ENCODE results near the gene OXSR1.
"Not testable (repeated sequence)": the region's sequence is repeated elsewhere in the genome, so short reads cannot be mapped to it uniquely, and the experiment has no call there.

Gene OXSR1

DNA sequence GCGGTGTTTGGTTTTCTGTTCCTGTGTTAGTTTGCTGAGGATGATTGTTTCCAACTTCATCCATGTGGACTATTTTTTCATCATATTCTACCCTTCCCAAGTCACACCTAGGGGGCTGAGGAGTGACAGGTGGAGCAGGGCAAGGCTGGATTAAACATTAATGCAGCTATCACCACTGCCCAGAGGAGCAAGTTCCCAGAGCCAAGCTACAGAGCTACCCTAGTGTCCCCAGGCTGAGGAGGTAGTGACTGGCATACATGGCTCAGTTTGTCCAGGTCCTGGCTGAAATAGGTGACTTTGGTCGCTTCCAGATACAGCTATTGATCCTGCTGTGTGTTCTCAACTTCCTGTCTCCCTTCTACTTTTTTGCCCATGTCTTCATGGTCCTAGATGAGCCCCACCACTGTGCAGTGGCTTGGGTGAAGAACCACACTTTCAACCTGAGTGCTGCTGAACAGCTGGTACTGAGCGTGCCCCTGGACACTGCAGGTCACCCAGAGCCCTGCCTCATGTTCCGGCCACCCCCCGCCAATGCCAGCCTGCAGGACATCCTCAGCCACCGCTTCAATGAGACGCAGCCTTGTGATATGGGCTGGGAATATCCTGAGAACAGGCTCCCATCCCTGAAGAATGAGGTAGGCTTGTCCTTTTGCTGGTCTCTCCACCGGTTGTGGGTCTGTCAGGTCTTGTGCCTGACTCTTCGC lies 100.4 kb downstream of the OXSR1 start, which contains the start of gene SLC22A13:
TSS of gene SLC22A13 (plus strand) at position 209 of the 704 bp plus-strand sequence. CDS start at position 258, 49 bp downstream.
- DNase-seq (ENCODE audit: extremely low read depth in 1 of 2, low read depth in 1 of 2): no peak

DNA sequence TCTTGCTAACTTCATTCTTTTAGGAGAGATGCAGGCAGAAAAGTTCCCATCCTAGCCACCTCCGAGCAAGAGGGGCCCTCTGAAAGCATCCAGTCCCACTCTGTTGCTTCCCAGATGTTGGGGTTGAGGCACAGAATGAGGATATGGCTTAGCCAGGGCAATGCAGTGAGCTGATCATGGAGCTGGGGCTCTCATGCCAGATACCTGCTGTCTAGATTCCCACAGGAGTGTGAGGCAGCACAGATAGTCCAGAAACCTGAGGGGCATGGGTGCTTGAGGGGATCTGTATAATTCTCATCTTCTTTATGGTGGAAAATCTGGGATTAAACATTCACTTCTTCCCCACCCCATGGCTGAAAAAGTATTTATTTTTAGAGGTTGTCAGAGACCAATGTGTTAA lies 101.5 kb downstream of the OXSR1 start:
- no peak for DNase-seq (ENCODE audit: extremely low read depth in 1 of 2, low read depth in 1 of 2)

DNA sequence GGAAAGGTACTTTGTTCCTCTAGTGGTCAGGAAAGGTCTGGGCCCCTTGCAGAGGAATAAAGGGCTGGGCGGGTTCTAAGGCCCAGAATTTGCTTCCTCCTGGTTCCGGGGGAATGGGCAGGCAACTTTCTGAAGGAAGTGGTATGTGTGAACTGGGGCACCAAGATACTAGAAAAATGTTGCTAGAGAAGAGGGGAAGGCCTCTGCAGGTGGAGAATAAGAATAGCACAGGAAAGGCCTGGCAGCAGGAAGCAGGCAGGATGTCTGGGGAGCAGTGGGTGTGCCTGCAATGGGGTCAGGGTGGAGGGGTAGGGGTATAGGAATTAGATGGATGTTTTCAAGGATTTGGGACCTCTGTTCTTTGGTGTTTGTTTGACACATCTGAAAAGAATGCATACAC lies 102.3 kb downstream of the OXSR1 start:
- DNase-seq (ENCODE audit: extremely low read depth in 1 of 2, low read depth in 1 of 2): no peak

DNA sequence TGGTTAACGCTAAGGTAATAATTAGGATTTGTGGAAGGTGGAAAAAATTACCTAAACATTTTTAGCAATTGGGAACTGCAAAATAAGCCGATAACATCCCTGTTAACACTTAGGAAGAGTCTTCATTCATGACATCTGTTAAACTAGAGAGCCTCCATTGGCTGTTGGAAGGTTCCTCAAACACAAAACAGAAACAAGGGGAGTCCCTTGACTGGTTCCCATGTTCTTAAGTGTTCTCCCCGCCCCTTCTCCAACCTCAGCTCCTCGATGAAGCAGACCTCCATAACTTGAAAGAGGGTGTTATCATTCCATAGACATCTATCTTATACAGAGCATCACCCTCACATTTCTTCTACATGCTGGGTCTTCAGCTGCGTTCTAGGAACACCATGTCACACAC lies 102.8 kb downstream of the OXSR1 start:
- DNase-seq (ENCODE audit: extremely low read depth in 1 of 2, low read depth in 1 of 2): no peak

DNA sequence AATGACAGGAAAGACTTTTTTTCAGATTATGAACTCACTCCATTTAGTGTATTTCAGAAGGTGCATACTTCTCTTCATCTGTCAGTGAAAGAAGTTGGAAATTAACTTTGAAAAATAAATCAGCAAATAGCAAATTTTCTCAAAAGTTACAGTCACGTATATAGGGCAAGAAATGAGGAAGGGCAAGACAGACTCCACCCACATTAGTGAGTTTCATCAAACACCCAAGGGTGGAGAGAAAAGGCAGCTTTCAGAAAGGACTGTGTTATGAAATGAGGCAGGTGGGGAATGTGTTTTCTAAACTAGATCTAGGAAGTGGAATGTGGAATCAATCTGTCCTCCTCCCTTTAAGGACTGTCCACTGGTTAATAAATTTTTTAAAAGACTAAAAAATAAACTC lies 103.2 kb downstream of the OXSR1 start:
- DNase-seq (ENCODE audit: extremely low read depth in 1 of 2, low read depth in 1 of 2): no peak

DNA sequence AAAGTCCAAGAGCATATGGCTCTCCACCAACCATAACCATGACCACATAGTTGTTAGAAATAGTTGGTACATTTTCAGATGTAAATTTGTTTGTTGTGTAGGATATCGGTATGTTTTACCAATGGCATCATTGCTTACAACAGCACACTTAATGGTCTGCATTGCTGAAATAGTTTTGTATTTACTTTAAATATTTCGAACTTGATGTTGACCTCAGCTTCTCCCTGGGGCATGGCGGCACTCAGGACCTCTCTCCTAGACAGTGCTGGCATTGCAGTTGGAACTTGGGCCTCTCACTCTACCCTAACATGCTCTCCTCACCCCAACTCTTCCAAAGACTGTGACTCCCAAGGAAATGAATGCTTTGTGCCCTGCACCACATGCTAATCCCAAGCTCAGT lies 105.3 kb downstream of the OXSR1 start:
- DNase-seq (ENCODE audit: extremely low read depth in 1 of 2, low read depth in 1 of 2): no peak

DNA sequence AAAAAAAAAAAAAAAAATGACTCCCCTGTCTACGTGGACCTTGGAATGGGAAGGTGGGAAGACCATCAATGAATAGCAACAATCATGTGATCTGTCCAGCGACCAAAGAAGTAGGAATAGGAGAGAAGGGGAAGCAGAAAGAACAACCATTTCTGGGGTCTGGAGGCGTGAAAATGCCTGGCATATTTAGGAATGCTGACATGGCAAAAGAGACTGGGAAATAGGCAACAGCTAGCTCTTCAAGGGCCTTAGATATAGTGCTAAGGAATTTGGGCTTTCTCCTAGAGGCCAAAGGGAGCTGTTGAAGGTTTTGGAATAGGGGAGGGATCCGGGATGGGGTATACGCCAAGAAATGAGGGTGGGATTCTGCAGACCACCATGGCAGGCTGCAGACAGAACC lies 106.2 kb downstream of the OXSR1 start:
- no peak for DNase-seq (ENCODE audit: extremely low read depth in 1 of 2, low read depth in 1 of 2)

DNA sequence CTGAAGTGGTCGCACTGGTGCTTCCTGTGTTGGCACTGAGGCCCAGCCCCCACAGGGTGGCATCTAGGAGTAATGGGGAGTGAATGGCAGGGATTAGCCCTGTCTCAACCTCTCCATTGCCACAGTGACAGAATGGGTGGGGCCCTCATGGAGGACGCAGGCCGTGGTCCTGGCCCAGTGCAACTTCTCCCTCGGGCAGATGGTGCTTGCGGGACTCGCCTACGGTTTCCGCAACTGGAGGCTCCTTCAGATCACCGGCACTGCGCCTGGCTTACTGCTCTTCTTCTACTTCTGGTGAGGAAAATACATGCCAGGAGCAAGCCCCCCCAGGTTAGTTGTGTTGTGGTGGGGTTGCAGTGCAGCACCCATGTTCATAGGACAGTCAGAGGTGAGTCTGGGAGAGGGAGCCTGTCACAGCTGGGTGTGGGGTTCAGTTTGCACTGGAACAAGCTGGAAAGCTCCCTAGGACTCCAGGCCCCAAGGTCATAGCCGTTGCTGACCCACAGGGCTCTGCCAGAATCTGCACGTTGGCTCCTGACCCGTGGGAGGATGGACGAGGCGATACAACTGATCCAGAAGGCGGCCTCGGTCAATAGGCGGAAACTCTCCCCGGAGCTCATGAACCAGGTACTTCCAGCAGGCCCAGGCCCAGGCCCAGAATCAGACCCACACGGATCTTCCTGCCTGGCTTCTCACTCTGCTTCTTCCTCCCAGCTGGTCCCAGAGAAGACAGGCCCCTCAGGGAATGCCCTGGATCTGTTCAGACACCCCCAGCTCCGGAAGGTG lies 109.7 kb downstream of the OXSR1 start:
- DNase-seq (ENCODE audit: extremely low read depth in 1 of 2, low read depth in 1 of 2): no peak

DNA sequence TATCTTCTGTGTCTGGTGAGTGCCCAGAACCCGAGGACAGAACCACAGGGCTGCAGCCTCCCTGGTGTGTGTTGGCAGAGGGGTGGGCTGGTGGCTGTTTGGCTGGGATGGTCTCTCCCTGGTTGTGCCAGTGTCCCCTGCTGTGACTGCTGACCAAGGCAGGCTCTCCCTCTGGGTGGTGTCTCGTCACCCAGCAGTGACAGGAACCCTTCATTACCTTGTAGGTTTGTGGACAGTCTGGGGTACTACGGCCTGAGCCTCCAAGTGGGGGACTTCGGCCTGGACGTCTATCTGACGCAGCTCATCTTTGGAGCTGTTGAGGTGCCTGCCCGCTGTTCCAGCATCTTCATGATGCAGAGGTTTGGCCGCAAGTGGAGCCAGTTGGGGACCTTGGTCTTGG lies 110.3 kb downstream of the OXSR1 start:
- DNase-seq (ENCODE audit: extremely low read depth in 1 of 2, low read depth in 1 of 2): no peak

DNA sequence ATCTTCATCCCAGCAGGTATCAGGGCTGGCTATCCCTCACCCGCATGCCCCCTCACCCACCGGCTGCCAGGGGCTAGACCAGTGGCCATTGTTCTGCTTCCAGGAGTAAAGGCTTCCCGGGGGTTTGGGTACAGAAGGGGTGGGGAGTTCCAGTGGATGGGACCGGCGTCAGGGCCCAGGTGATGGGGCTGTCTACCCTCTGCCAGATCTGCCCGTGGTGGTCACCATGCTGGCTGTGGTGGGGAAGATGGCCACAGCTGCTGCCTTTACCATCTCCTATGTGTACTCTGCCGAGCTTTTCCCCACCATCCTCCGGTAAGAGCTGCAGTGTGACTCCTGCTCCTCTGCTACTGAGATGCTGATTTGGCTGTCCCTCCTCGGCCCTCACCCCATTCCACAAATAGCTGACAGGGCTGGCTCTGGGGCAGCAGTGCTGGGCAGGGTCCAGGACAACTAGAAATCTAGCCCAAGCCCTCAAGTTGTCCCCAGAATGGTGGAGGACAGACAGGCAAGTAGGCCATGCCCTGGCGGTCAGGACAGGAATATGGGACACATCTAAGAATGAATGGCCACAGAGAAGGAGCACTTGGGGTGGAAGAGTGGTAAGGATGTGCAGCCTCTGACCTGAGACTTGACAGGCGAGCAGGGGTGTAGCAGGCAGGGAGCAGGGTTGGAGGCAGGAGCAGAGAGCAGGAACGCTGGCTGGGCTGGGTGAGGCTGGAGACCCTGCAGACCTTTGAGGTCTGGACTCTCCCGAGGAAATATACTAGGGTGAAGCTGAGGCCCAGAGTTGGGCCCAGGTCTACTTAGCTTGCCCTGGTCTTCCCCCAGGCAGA lies 111.0 kb downstream of the OXSR1 start:
- no peak for DNase-seq (ENCODE audit: extremely low read depth in 1 of 2, low read depth in 1 of 2)

DNA sequence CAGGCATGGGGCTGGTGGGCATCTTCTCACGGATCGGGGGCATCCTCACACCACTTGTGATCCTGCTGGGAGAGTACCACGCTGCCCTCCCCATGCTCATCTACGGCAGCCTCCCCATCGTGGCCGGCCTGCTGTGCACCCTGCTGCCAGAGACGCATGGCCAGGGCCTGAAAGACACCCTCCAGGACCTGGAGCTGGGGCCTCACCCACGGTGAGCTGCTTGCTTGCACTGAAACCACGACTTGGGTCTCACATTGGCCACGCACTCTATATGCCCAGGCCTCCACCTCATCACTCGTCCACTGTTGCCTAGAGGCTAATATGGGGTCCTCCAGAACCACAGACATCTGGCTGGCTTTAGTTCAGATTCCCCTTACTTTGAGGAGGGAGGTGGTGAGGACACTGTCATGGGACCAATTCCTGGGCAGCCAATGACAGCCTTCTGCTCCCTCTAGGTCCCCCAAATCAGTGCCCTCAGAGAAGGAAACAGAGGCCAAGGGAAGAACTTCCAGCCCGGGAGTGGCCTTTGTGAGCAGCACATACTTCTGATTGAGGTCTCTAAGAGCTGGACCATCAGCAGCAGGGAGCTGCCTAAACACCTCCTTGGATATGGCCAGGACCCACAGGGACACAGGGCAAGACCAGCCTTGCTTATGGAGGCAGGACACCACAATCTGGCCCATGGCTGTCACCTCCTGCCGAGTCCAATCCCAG lies 111.7 kb downstream of the OXSR1 start:
- no peak for DNase-seq (ENCODE audit: extremely low read depth in 1 of 2, low read depth in 1 of 2)

DNA sequence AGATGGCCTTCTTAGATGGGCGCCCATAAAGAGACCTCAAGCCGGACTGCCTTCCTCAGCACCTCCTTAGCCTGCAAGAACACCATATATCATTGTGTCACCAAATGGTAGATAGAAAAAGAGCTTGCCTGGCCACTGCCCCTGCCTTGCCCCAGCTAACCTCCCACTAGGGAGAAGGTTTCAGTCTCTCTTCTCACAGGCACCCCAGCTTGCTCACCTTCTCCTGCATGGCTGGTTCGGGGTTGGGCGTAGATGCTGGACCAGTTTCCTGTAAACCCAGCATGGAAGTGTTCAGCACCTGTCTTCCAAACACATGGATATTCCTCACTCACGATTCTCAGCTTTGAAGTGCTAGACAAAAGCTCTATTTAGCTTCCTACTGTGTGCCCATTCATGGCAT lies 113.5 kb downstream of the OXSR1 start:
- DNase-seq (ENCODE audit: extremely low read depth in 1 of 2, low read depth in 1 of 2): no peak

DNA sequence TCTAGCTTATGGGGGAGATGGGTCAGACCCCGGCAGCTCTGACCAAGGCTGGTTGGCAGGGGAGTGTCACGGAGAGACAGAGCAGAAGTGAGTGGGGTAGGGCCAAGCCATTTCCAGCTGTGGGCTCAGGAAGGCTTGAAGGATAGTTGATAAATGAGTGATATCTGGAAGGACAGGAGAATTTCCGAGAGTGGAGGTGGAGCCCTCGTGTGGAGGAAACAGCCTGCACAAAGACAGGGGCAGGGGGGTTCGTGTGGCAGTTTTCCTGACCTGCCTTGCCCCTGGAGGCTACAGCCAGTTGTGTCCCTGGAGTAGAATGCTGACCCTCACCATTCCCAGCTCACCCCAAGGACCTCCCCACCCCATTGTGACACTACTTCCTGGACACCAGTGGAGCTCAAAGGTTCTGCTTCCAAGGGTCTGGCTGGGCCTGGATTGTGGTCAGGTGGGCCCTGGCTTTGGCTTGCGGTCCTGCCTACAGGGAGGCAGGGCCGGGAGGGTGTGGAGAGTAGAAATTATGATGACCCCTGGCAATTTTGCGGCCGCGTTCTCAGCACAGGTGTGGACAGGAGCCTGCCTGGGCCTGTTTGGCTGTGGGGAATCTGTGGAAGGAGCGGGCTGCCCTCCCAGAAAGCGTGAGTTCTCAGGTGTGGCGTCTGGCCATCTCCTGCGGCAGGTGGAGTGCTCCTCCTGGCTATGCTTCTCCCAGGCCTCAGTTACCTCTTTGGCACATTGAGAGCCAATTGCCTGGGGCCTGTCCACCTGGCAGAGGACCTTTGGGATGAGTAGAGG lies 116.8 kb downstream of the OXSR1 start, which contains the start of gene SLC22A14:
TSS of gene SLC22A14 (plus strand) at position 400 of the 792 bp plus-strand sequence. CDS start 23,733 bp downstream, outside the sequence.
- no peak for DNase-seq (ENCODE audit: extremely low read depth in 1 of 2, low read depth in 1 of 2)

DNA sequence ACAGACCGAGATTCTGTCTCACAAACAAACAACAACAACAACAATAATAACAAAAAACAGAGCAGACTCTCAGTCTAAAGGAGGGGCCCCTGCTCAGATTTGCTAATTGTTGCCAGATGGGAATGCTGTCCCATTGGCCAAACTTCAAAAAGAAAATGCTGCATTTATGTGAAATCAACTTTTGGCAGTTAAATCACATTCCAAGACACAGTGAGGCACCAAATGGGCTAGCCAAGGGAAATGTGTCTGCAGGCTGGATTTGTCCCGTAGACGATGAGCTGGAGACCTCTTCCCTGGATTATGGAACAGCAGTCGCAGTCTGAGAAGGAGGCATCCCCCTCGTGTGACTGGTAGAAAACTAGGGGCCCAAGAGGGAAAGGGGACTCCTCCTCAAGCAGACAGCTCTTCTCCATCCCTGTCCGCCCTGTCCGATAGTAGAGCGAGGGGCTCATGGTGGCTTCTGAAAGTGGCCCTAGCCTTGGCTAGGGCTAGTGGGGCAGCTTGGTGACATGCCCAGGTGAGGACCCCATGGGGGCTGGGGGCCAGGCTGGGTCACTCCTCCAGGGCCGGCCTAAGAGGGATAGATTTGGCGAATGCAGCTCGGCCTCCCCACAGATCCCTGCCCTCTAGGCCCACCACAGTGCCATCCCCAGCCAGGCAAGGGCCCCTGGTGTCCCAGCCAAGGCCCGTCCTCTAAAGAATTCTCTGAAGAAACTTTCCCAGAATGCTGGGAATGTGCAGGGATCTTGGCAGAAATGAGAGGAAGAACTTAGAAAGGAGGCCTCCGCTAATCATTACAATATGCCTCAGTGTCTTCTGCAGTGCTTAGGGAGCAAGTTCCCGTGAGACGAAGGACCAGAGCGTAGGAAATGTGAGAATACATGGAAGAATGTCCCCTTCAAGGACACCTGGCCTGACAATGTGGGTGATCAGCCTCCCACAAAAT lies 118.7 kb downstream of the OXSR1 start:
- DNase-seq (ENCODE audit: extremely low read depth in 1 of 2, low read depth in 1 of 2): no peak

DNA sequence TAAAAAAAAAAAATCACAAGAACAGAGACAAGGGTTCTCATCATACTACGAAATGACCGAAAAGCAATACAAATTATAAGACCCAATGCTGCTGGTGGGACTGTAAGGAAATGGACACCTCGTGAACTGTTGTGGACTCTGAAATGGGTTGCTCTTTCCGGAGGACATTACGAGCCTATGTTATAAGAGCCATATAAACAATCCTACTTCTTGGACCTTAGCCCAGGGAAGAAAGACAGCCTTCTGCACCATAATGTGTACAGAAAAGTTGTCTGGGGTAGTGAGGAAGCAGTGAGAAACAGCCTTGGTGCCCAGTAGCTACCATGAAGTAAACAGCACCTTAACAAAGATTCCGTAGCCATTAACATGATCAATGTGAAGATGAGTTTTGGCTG lies 119.4 kb downstream of the OXSR1 start:
- no peak for DNase-seq (ENCODE audit: extremely low read depth in 1 of 2, low read depth in 1 of 2)

DNA sequence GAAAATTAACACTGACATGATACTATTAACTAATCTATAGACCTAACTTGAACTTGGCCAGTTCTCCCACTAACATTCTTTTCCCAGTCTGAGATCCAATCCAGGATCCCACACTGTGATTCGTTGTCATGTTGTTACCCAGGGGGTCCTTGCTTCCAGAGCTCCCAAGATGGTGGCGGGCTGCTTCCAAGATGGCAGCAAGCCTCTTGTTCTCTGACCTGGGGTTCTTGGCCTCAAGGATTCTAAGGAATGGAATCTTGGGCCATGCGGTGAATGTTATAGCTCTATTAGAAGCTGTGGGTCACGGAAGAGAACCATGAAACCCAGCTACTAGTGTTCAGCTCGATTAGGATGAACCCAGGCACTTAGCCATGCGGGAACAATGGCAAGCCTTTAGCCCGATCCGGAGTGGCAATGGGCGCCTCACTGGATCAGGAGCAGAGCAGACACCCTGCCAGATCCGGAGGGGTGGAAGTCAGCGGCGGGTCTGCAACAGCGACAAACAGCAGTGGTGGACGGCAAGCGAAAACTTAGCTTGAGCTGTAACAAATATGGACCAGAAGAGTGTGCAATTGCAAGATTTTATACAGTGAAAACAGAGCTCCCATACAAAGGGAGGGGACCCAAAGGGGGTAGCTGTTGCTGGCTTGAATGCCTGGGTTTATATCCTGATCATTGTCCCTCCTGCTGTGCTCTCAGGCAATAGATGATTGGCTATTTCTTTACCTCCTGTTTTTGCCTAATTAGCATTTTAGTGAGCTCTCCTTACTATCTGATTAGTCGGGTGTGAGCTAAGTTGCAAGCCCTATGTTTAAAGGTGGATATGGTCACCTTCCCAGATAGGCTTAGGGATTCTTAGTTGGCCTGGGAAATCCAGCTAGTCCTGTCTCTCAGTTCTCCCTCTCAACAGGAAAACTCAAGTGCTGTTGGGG lies 124.2 kb downstream of the OXSR1 start:
- DNase-seq (ENCODE audit: extremely low read depth in 1 of 2, low read depth in 1 of 2): not testable (repeated sequence)

DNA sequence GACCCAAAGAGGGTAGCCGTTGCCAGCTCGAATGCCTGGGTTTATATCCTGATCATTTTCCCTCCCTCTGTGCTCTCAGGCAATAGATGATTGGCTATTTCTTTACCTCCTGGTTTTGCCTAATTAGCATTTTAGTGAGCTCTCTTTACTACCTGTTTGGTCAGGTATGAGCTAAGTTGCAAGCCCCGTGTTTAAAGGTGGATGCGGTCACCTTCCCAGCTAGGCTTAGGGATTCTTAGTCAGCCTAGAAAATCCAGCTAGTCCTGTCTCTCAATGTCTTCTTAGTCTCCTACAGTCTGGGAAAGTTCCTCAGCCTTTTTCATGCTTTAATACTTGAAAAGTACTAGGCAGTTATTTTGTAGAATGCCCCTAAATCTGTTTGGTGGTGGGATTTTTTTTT lies 131.7 kb downstream of the OXSR1 start:
- DNase-seq (ENCODE audit: extremely low read depth in 1 of 2, low read depth in 1 of 2): not testable (repeated sequence)

DNA sequence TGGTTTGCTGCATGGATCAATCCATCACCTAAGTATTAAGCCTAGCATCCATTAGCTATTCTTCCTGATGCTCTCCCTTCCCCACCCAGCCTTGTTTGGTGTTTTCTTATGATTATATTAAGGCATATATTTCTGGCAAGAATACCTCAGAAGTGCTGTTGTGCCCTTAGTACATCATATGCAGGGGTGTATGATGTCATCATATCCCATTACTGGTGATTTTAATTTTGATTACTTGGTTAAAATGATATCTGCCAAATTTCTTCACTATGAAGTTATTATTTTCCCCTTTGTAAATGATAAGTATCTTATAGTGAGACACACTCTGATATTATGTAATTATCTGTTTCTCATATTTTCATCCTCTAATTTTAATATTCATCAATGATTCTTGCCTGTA lies 132.2 kb downstream of the OXSR1 start:
- DNase-seq (ENCODE audit: extremely low read depth in 1 of 2, low read depth in 1 of 2): no peak
